ENCODE results near the gene LRP8.

GRCh38 chr1:53299233-53299632 is 28.6 kb downstream of the LRP8 start:
- TF ChIP-seq POLR2A (IDR thresholded peaks at IDR 0.05; ENCODE audit: low read depth, low read length) (no peak), POLR2AphosphoS5 (IDR thresholded peaks at IDR 0.05; ENCODE audit: low read depth, low read length) (no peak), TAF1 (IDR thresholded peaks at IDR 0.05; ENCODE audit: low read depth, low read length) (no peak), POU2F2 (IDR thresholded peaks at IDR 0.05; ENCODE audit: low read depth, low read length) (no peak), SPI1 (IDR thresholded peaks at IDR 0.05; ENCODE audit: low read depth, low read length) (no peak), PAX5 (IDR thresholded peaks at IDR 0.05; ENCODE audit: insufficient read depth, low read length, severe bottlenecking) (no peak)

Data from GM12891 (cell line).